K562 (cell line): ENCODE measurements around the gene CCDC34. TPM values are rescaled to one million over a fixed set of nuclear protein-coding genes. Genes with fewer than 3 reads are reported as not detected.
A peak's percentile ranks its signal among the peaks of the same experiment; 100 is the strongest.

ENCODE experiments used
- EP400 ChIP-seq: fragments of 450-650 bp; IDR thresholded peaks from 2 replicates; pipeline ENCODE4 v1.6.1; 2017; ENCODE audit warnings: antibody characterized with exemption, mild to moderate bottlenecking, moderate library complexity
- ESRRB ChIP-seq: fragments of 250-450 bp; sonication (Bioruptor Pico); IDR thresholded peaks from 2 replicates; pipeline ENCODE4 v1.5.0; 2020; ENCODE audit warnings: mild to moderate bottlenecking, moderate library complexity, borderline replicate concordance
- GTF2A2 ChIP-seq: IDR thresholded peaks from 2 replicates; pipeline ENCODE4 v1.6.1; 2016; ENCODE audit warnings: mild to moderate bottlenecking, missing genetic modification characterization, missing compliant biosample characterization
- NELFE ChIP-seq: IDR thresholded peaks from 2 replicates; pipeline ENCODE4 v1.6.1; 2011; ENCODE audit warnings: mild to moderate bottlenecking; ENCODE audit not compliant: insufficient read depth, insufficient read length
- POLR2AphosphoS2 ChIP-seq: IDR thresholded peaks from 2 replicates; pipeline ENCODE4 v1.6.1; 2012; ENCODE audit warnings: low read length, improper control_type of control experiment
- POU5F1 ChIP-seq: fragments of 150-350 bp; IDR thresholded peaks from 2 replicates; pipeline ENCODE4 v1.6.1; 2014; ENCODE audit warnings: borderline replicate concordance, low read length, low read depth, mild to moderate bottlenecking; ENCODE audit not compliant: partially characterized antibody
- PYGO2 ChIP-seq: fragments of 450-650 bp; IDR thresholded peaks from 2 replicates; pipeline ENCODE4 v1.6.1; 2016; ENCODE audit warnings: mild to moderate bottlenecking, missing genetic modification characterization, moderate library complexity, missing compliant biosample characterization
- RB1 ChIP-seq: fragments of 450-650 bp; IDR thresholded peaks from 2 replicates; pipeline ENCODE4 v1.6.1; 2017; ENCODE audit warnings: low read depth, mild to moderate bottlenecking
- RBM25 ChIP-seq: fragments of 200-400 bp; formaldehyde crosslinking; IDR thresholded peaks from 2 replicates; pipeline ENCODE4 v1.6.1; 2018; ENCODE audit warnings: low read length, low read depth, moderate library complexity; ENCODE audit not compliant: severe bottlenecking
- SIX5 ChIP-seq, 2 experiments: IDR thresholded peaks; 2 replicates each; pipeline ENCODE4 v1.6.1; 2011; ENCODE audit warnings: low read length in 2 of 2, borderline replicate concordance in 1 of 2, low read depth in 1 of 2, mild to moderate bottlenecking in 1 of 2, moderate library complexity in 1 of 2; ENCODE audit not compliant: insufficient read depth in 1 of 2
- TRIM28 ChIP-seq: fragments of 450-650 bp; IDR thresholded peaks from 2 replicates; pipeline ENCODE4 v1.6.1; 2017
- ZBED1 ChIP-seq: IDR thresholded peaks from 2 replicates; pipeline ENCODE4 v1.6.1; 2014
- ZFP36 ChIP-seq: fragments of 150-350 bp; IDR thresholded peaks from 2 replicates; pipeline ENCODE4 v1.6.1; 2018; ENCODE audit warnings: low read length, low read depth; ENCODE audit not compliant: partially characterized antibody
- polyA plus RNA-seq, 8 experiments: library from polyadenylated mRNA; depleted of rRNA in 4 of 8; stranded (reverse) in 5 of 8; unstranded in 3 of 8; fragments of >200 nt; fragmentation: Nextera tagmentation in 2 of 8; fragmentation: Illumina TruSeq in 1 of 8; extraction: Ambion mirVana in 2 of 8; extraction: Trizol in 1 of 8; gene quantifications; 2 replicates each; pipeline versions ENCODE4 v1.2.1 to v1.2.3, GENCODE V29; 2011 to 2014; ENCODE audit warnings: inconsistent platforms in 1 of 8, missing spikeins in 1 of 8
- total RNA-seq, 7 experiments: library from RNA; depleted of rRNA in 6 of 7; stranded (reverse); fragments of >200 nt in 6 of 7; fragmentation: Illumina TruSeq in 2 of 7; extraction: Trizol in 2 of 7; gene quantifications; 2 replicates each; pipeline versions ENCODE4 v1.2.1 to v1.2.3, GENCODE V29; 2011 to 2021; ENCODE audit warnings: low replicate concordance in 1 of 7
- TF ChIP-seq, protein P1 (sequence below): fragments of 250-450 bp; sonication (Bioruptor Pico); IDR thresholded peaks from 2 replicates; pipeline ENCODE4 v1.8.0; 2021; ENCODE audit warnings: moderate library complexity, mild to moderate bottlenecking, inconsistent platforms
- TF ChIP-seq, protein P2 (sequence below), 2 experiments: fragments of 450-650 bp in 1 of 2; IDR thresholded peaks; 2 replicates each; pipeline ENCODE4 v1.6.1; 2011 to 2017; ENCODE audit warnings: low read depth in 2 of 2, antibody characterized with exemption in 1 of 2, borderline replicate concordance in 1 of 2, low read length in 1 of 2, mild to moderate bottlenecking in 1 of 2, mixed read lengths in 1 of 2; ENCODE audit not compliant: control insufficient read depth in 1 of 2
- TF ChIP-seq, protein P3 (sequence below): sonication (generic); formaldehyde crosslinking; IDR thresholded peaks from 2 replicates; pipeline ENCODE4 v1.8.1; 2022; ENCODE audit warnings: missing genetic modification reagents

The CCDC34 gene
- total and polyA plus RNA-seq, 9 of the 15 experiments (the other 6 are each of a cell fraction or from before 2014, with no cell fraction given) = 6.2 to 42.0 (median 15.7) TPM

DNA sequence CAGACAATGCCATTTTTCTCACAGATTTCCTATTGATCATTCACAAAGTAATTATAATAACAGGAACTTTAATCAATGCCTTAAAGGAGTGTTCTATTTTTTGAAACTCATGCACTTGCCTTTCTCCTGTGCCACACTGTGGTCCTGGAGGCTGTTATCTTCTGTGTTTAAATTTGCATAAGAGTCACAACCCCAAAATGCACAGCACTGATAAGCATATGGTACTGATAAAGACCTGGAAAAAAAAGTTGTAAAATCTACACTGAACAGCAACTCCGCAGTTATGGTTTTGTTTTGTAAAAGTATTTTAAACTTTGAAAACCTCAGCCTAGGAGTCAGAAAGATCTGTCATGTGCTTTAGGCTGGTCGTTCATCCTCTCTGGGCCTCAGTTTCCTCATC is 9.1 kb upstream of the CCDC34 start (continued):
- TF ChIP-seq, protein P1, sequence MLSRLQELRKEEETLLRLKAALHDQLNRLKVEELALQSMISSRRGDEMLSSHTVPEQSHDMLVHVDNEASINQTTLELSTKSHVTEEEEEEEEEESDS (CRISPR knock-in tag) = no peak
- TF ChIP-seq SIX5 (IDR thresholded peaks at IDR 0.05; ENCODE audit: borderline replicate concordance in 1 of 2, insufficient read depth in 1 of 2, low read depth in 1 of 2, low read length in 2 of 2) (no peak), ZFP36 (peak; percentile 39), PYGO2 (tag) (no peak), ZBED1 (no peak), GTF2A2 (tag) (no peak), EP400 (peak; percentile 34; the same call in 1 of the 2 replicates), ESRRB (CRISPR knock-in tag) (no peak), TRIM28 (no peak), NELFE (no peak), POLR2AphosphoS2 (no peak), RBM25 (no peak), RB1 (no peak; the same call in 1 of the 2 replicates), POU5F1 (no peak)
- TF ChIP-seq, protein P2, sequence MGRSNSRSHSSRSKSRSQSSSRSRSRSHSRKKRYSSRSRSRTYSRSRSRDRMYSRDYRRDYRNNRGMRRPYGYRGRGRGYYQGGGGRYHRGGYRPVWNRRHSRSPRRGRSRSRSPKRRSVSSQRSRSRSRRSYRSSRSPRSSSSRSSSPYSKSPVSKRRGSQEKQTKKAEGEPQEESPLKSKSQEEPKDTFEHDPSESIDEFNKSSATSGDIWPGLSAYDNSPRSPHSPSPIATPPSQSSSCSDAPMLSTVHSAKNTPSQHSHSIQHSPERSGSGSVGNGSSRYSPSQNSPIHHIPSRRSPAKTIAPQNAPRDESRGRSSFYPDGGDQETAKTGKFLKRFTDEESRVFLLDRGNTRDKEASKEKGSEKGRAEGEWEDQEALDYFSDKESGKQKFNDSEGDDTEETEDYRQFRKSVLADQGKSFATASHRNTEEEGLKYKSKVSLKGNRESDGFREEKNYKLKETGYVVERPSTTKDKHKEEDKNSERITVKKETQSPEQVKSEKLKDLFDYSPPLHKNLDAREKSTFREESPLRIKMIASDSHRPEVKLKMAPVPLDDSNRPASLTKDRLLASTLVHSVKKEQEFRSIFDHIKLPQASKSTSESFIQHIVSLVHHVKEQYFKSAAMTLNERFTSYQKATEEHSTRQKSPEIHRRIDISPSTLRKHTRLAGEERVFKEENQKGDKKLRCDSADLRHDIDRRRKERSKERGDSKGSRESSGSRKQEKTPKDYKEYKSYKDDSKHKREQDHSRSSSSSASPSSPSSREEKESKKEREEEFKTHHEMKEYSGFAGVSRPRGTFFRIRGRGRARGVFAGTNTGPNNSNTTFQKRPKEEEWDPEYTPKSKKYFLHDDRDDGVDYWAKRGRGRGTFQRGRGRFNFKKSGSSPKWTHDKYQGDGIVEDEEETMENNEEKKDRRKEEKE (IDR thresholded peaks at IDR 0.05; ENCODE audit: borderline replicate concordance in 1 of 2, control insufficient read depth in 1 of 2, low read depth in 2 of 2, low read length in 1 of 2) = no peak
- TF ChIP-seq, protein P3, sequence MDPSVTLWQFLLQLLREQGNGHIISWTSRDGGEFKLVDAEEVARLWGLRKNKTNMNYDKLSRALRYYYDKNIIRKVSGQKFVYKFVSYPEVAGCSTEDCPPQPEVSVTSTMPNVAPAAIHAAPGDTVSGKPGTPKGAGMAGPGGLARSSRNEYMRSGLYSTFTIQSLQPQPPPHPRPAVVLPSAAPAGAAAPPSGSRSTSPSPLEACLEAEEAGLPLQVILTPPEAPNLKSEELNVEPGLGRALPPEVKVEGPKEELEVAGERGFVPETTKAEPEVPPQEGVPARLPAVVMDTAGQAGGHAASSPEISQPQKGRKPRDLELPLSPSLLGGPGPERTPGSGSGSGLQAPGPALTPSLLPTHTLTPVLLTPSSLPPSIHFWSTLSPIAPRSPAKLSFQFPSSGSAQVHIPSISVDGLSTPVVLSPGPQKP (CRISPR knock-in tag) = no peak
- TF ChIP-seq, all 486 proteins: peak for 78
